CD1c-positive myeloid dendritic cell (primary cell): Measurements from ENCODE around the gene FNIP2.
"Not testable (repeated sequence)": the region's sequence is repeated elsewhere in the genome, so short reads cannot be mapped to it uniquely, and the experiment has no call there.

Experiments used
- DNase-seq: peaks from one replicate; pipeline ENCODE4 v3.0.0-alpha.2; 2016; ENCODE audit errors: extremely low spot score

Gene FNIP2

GRCh38 chr4:158870626-158871334 is 102.0 kb downstream of the FNIP2 start:
- no peak for DNase-seq

- no peak for DNase-seq
Measured at GRCh38 chr4:158871335-158871724, 102.5 kb downstream of the FNIP2 start.

GRCh38 chr4:158873795-158874401 is 105.1 kb downstream of the FNIP2 start:
- DNase-seq = no peak

- no peak for DNase-seq
Measured at GRCh38 chr4:158875026-158875425, 106.2 kb downstream of the FNIP2 start.

- no peak for DNase-seq
Measured at GRCh38 chr4:158875455-158875854, 106.6 kb downstream of the FNIP2 start.

- DNase-seq = no peak
Measured at GRCh38 chr4:158877069-158877468, 108.2 kb downstream of the FNIP2 start.

GRCh38 chr4:158882142-158882541 is 113.3 kb downstream of the FNIP2 start:
- DNase-seq = not testable (repeated sequence)

- no peak for DNase-seq
Measured at GRCh38 chr4:158884280-158884679, 115.5 kb downstream of the FNIP2 start.

- no peak for DNase-seq
Measured at GRCh38 chr4:158885564-158885963, 116.7 kb downstream of the FNIP2 start.

GRCh38 chr4:158890294-158890693 is 121.5 kb downstream of the FNIP2 start:
- no peak for DNase-seq

GRCh38 chr4:158891256-158891655 is 122.4 kb downstream of the FNIP2 start:
- no peak for DNase-seq

GRCh38 chr4:158894826-158895225 is 126.0 kb downstream of the FNIP2 start:
- DNase-seq = no peak

- DNase-seq = no peak
Measured at GRCh38 chr4:158895797-158896576, 127.2 kb downstream of the FNIP2 start.

- not testable (repeated sequence) for DNase-seq
Measured at GRCh38 chr4:158896577-158897238, 127.9 kb downstream of the FNIP2 start.

GRCh38 chr4:158900408-158900807 is 131.6 kb downstream of the FNIP2 start:
- not testable (repeated sequence) for DNase-seq

GRCh38 chr4:158902280-158903078 is 133.7 kb downstream of the FNIP2 start:
- not testable (repeated sequence) for DNase-seq

GRCh38 chr4:158903079-158903456 is 134.2 kb downstream of the FNIP2 start:
- no peak for DNase-seq

- no peak for DNase-seq
Measured at GRCh38 chr4:158903472-158904043, 134.7 kb downstream of the FNIP2 start.

GRCh38 chr4:158904815-158905214 is 136.0 kb downstream of the FNIP2 start:
- no peak for DNase-seq

GRCh38 chr4:158906073-158906472 is 137.2 kb downstream of the FNIP2 start:
- DNase-seq = no peak

- DNase-seq = no peak
Measured at GRCh38 chr4:158912390-158912789, 143.6 kb downstream of the FNIP2 start.
